Measurements from ENCODE around the gene ABLIM1. TPM values are rescaled to one million over a fixed set of nuclear protein-coding genes. Genes with fewer than 3 reads are reported as not detected.

ABLIM1 gene
- total and polyA plus RNA-seq, 4 donors, result 20.0 to 135 (median 59.9) TPM

DNA sequence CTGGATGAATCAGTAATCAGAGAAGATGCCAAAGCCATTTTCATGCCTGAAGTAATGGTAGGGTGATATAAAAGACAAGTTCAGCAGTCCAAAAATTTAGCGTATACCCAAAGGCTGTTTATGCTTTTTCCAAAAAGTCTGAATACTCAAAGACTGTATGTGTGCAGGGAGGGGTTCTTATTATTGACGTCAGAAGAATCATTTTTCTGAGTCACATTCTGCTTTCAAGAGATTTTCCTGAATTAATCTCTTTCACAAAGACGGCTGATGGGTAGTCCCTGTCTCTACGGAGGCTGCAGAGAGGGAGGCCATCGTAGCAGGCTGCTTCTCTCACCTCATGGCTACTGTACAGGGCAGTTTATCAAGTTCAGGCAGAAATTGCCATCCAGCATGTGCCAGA lies 30.7 kb upstream of the ABLIM1 start:
- Histone ChIP-seq H3K36me3 (ENCODE audit: control insufficient read depth in 4 of 4, insufficient read depth in 4 of 4, low read length in 4 of 4) (no peaks in the 10 kb centered on the region), H3K9ac (ENCODE audit: insufficient read depth in 1 of 2, low read length in 2 of 2) (no peak overlapping the region), H3K27me3 (ENCODE audit: control insufficient read depth in 3 of 3, insufficient read depth in 3 of 3, low read length in 2 of 3) (no peaks in the 10 kb centered on the region), H3K4me3 (no peak overlapping the region), H3K27ac (ENCODE audit: low read depth in 1 of 2, low read length in 1 of 2) (no peak overlapping the region), H3K9me3 (ENCODE audit: control insufficient read depth in 4 of 4, insufficient read depth in 3 of 4, low read length in 3 of 4) (peaks cover 0 to 2% (median 0%) of the 10 kb centered on the region in 4 donors), H3K4me1 (ENCODE audit: control insufficient read depth in 5 of 5, insufficient read depth in 5 of 5, low read length in 5 of 5) (peaks cover 3 to 27% (median 19%) of the 10 kb centered on the region in 5 donors)
- WGBS, 2 donors, result 90 to 96% methylated on average over 5 of the region's 5 CpGs
- no peak for TF ChIP-seq CTCF (IDR thresholded peaks at IDR 0.05; ENCODE audit: control extremely low read depth, extremely low read depth)
- ATAC-seq (ENCODE audit: insufficient read depth, low FRiP score), result no peak
- no peak for DNase-seq

DNA sequence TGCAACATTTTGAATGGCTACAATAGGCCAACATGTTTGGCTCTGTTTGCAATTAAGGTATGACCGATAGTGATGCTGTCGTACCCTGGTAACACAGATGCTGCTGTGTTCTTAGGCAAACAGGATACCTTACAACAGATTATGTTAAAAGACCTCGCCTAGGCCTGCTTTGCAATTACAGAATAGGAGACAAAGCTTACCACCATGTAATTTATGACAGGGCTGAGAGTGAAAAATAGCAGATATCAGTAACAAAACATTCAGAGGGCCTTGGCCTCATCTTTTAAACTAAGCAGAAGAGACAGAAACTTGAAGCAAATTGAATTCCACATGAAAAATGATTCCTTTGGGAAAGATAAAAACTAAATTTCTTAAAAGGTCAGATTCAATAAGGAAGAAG lies 29.4 kb upstream of the ABLIM1 start:
- no peak for DNase-seq
- 81 to 83% methylated on average over 3 of the region's 3 CpGs for WGBS, 2 donors
- H3K36me3 ChIP-seq (ENCODE audit: control insufficient read depth in 4 of 4, insufficient read depth in 4 of 4, low read length in 4 of 4), result no peaks in the 10 kb centered on the region
- H3K9ac ChIP-seq (ENCODE audit: insufficient read depth in 1 of 2, low read length in 2 of 2), result no peak overlapping the region
- no peak for ATAC-seq (ENCODE audit: insufficient read depth, low FRiP score)
- H3K4me1 ChIP-seq (ENCODE audit: control insufficient read depth in 5 of 5, insufficient read depth in 5 of 5, low read length in 5 of 5), result peaks cover 8 to 40% (median 19%) of the 10 kb centered on the region in 5 donors
- peak overlapping the region in 1 of 2 donors; percentile 56 for H3K27ac ChIP-seq (ENCODE audit: low read depth in 1 of 2, low read length in 1 of 2)
- H3K9me3 ChIP-seq (ENCODE audit: control insufficient read depth in 4 of 4, insufficient read depth in 3 of 4, low read length in 3 of 4), result peaks cover 0 to 2% (median 0%) of the 10 kb centered on the region in 4 donors
- H3K27me3 ChIP-seq (ENCODE audit: control insufficient read depth in 3 of 3, insufficient read depth in 3 of 3, low read length in 2 of 3), result no peaks in the 10 kb centered on the region
- H3K4me3 ChIP-seq, result no peak overlapping the region
- TF ChIP-seq CTCF (IDR thresholded peaks at IDR 0.05; ENCODE audit: control extremely low read depth, extremely low read depth), result no peak

DNA sequence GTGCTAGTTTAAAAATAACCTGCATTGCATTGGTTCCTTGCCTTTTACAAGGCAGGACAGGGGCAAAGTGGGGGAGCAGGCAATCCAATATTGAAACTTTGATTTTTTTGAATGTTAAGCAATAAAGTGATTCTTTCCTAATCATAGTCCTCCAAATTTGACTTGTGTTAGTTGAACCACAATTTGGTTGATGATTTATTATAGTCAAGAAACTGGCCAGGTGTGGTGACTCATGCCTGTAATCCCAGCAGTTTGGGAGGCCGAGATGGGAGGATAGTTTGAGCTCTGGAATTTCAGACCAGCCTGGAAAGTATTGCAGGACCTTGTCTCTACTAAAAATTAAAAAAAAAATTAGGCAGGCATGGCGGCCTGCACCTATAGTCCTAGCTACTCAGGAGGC lies 27.9 kb upstream of the ABLIM1 start:
- no peaks in the 10 kb centered on the region for H3K36me3 ChIP-seq (ENCODE audit: control insufficient read depth in 4 of 4, insufficient read depth in 4 of 4, low read length in 4 of 4)
- 80 to 90% methylated on average over 2 of the region's 2 CpGs for WGBS, 2 donors
- no peak for TF ChIP-seq CTCF (IDR thresholded peaks at IDR 0.05; ENCODE audit: control extremely low read depth, extremely low read depth)
- ATAC-seq (ENCODE audit: insufficient read depth, low FRiP score), result no peak
- H3K9ac ChIP-seq (ENCODE audit: insufficient read depth in 1 of 2, low read length in 2 of 2), result no peak overlapping the region
- H3K4me3 ChIP-seq, result no peak overlapping the region
- H3K27ac ChIP-seq (ENCODE audit: low read depth in 1 of 2, low read length in 1 of 2), result peak overlapping the region in 1 of 2 donors; percentile 87
- peaks cover 0 to 3% (median 0%) of the 10 kb centered on the region in 4 donors for H3K9me3 ChIP-seq (ENCODE audit: control insufficient read depth in 4 of 4, insufficient read depth in 3 of 4, low read length in 3 of 4)
- no peaks in the 10 kb centered on the region for H3K27me3 ChIP-seq (ENCODE audit: control insufficient read depth in 3 of 3, insufficient read depth in 3 of 3, low read length in 2 of 3)
- H3K4me1 ChIP-seq (ENCODE audit: control insufficient read depth in 5 of 5, insufficient read depth in 5 of 5, low read length in 5 of 5), result peaks cover 14 to 46% (median 18%) of the 10 kb centered on the region in 5 donors
- no peak for DNase-seq

- H3K27ac ChIP-seq (ENCODE audit: low read depth in 1 of 2, low read length in 1 of 2), result peak overlapping the region; percentile 72 to 87
- WGBS, 2 donors, result 55 to 62% methylated on average over 5 of the region's 5 CpGs
- peak; percentile 79 to 89 (median 88) for DNase-seq
- H3K36me3 ChIP-seq (ENCODE audit: control insufficient read depth in 4 of 4, insufficient read depth in 4 of 4, low read length in 4 of 4), result no peaks in the 10 kb centered on the region
- no peak for ATAC-seq (ENCODE audit: insufficient read depth, low FRiP score)
- H3K9ac ChIP-seq (ENCODE audit: insufficient read depth in 1 of 2, low read length in 2 of 2), result peak overlapping the region in 1 of 2 donors; percentile 11
- H3K9me3 ChIP-seq (ENCODE audit: control insufficient read depth in 4 of 4, insufficient read depth in 3 of 4, low read length in 3 of 4), result peaks cover 0 to 3% (median 0%) of the 10 kb centered on the region in 4 donors
- H3K4me1 ChIP-seq (ENCODE audit: control insufficient read depth in 5 of 5, insufficient read depth in 5 of 5, low read length in 5 of 5), result peaks cover 14 to 51% (median 21%) of the 10 kb centered on the region in 5 donors
- H3K4me3 ChIP-seq, result no peak overlapping the region
- H3K27me3 ChIP-seq (ENCODE audit: control insufficient read depth in 3 of 3, insufficient read depth in 3 of 3, low read length in 2 of 3), result no peaks in the 10 kb centered on the region
- no peak for TF ChIP-seq CTCF (IDR thresholded peaks at IDR 0.05; ENCODE audit: control extremely low read depth, extremely low read depth)
These were observed 27.4 kb upstream of the ABLIM1 start for GRCh38 chr10:114685456-114685855.
